NCI-H146 treated with DMSO at 0.1 percent for 48 hours (cell line): ENCODE results near the gene XXYLT1.

Source experiments
- DNase-seq: peaks from one replicate; lab custom pipeline; 2025; ENCODE audit not compliant: unreplicated experiment; lab: John Stamatoyannopoulos, UW

XXYLT1 gene

DNA sequence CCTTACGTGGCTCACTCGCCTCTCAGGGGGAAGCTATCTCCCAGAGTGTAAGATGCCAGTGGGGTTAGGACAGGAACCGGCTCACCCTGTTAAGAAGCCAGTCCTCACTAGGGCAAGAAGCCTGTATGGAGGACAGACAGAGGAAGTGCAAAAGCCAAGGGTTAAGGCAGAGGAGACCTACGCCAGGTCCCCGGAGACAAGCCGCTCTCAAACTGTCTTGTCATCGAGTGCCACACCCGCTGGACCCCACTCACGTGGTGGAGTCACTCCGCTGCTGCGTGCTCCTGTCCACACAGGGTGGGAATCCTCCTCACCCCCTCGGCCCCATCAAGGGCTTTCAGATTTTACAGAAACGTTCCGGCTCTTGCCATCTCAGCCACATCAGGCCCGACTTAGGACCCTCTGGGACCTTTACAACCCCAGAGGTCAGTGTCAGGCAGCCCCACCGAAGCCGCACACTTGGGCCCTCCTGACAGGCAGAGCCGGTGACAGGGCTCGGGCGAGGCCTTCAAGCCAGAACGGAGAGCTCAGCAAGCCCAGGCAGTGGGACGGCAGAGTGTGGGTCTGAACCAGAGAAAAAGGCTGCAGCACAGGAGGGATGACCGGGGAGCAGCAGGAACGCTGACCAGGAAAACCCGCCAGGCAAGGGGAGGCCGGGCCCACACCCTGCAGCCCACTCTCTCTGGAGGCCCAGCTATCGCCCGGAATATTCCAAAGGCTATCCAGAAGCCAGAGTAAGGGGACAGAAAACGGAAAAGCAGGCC is 61.7 kb downstream of the XXYLT1 start:
- no peak for DNase-seq

DNA sequence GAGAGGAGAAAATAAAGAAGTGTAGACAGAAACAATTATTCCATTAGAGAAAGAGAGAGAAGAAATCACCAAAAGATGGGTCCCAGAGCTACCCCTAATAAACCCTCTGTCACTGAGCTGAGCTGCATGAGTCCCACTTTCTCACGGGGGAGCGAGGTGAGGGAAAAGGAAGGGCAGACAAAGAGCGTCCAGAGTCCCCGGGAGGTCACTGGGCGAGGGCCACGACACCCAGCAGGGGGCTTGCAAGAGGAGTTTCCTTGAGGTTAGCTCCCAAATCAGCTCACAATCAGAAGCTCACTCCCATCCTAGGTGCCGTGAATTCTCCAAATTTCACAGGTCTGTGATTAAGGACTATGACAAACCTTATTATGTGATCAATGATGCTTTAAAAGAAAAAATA is 62.3 kb downstream of the XXYLT1 start:
- no peak for DNase-seq

DNA sequence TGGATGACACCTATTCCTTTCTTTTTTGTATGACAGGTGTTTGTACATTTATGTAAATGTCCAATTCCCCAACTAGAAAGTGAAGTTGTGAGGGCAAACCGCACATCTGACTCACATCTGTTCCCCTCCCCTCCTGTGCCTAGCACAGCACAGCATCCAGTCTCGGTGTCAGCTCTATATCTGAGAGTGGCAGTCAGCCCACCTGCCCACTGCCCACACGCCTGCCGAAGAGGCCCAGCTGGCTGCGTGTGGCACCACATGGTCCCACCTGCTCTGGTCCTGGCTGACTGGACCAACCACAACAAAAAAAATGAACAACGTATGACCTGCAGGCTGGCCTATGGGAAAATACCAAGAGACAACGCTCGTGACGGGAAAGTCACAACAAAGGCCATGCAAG is 62.8 kb downstream of the XXYLT1 start:
- no peak for DNase-seq

DNA sequence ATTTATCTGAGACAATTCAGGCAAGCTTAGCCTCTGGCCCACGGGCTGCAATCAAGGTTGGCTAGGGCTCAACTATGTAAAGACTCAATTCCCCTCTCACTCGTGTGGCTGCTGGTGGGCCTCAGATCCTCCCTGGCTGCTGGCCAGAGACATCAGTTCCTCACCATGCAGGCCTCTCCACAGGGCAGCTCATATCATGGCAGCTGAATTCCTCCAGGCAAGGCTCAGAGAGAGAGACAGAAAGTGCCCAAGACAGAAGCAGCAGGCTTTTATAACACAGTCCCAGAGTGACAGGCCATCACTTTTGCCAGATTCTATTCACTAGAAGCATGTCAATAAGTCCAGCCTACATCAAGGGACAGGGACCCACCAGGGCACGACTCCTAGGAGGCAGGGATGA is 63.2 kb downstream of the XXYLT1 start:
- no peak for DNase-seq

DNA sequence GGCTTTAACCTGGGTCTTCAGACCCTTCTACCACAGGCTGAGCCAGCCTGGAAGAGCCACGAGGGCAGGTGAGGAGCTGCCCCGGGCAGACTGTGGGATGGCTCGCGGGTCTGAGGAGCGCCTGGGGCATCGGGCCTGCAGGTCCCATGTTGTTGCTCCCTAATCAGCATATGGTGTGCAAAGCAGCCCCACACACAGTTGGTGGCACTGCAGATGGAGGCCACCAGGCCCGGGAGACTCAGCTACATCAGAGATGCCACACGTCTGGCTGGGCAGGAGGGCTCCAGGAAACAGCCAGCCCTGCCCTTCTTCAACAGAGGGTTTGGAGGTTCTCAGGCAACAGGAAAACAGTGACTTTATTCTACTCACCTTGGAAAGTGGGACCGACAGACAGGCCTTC is 63.9 kb downstream of the XXYLT1 start:
- no peak for DNase-seq

DNA sequence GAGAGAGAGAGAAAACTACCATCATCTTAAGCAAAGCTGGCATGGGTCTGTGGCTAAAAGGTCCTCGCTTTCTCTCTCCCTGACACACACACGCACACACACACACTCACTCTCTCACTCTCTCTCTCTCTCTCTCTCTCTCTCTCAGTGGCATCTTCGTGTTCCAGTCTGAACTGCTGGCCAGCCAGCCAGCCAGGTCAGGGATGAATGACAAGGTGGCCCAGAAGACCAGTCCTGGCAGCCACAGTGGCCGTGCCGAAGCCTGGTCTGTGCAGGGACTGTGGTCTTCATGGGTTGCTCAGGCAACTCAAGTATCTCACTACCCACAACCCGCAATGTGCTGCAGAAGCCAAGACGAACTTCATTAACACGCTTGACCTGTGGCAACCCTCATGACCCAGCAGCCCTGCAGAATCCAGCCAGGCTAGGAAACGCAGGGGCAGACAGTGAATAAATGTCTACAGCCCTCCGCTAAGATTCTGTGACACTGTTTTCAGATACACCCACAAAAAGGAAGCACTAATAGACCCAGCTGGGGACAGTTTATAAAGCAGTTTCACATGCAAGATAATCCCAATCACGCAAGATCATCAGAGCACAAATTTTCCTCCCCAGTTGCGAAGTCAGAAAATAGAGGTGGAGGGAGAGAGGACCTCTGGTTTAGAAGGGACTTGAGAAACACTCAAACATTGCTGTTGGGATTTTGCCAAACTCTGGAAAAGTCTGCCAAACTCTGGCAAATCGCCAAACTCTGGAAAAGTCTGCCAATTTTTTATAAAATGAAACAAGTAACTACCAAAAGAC is 66.4 kb downstream of the XXYLT1 start:
- DNase-seq, result no peak

DNA sequence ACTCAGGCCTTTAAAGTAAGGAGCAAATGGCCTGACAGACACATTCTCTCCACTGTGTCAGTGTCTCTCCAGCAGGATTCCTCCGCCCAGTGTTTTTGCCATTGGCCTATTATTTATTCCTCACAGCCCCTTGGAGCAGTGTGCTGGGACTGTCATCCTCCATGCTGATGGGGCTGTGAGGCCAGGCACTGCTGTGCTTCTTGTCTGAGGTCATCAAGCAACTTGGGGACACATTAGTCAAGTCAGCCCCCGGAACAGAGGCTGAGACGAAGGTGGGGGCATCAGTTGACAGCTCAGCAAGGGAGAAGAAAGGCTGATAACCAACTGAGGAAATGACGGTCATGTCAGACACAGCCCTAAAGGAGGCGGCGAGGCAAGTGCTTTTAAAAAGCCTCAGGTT is 67.4 kb downstream of the XXYLT1 start:
- no peak for DNase-seq

DNA sequence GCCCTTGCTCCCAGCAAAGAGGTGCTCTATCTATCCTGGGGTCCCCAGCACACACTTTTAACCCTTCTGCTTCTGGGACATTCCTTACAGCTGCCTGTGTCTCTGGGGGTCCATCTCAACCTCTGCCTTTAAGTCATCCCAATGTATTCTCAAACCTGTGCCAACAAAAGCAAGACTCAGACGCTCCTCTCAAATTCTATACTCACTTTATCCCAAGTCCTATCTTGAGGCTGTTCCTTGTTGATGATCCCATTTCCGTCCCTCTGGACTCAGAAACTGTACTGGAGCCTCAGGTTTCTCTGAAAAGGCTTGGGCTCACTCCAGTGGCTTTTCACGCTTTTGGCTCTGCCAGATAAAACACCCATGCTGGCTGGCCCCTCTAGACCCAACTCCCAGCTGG is 69.7 kb downstream of the XXYLT1 start:
- no peak for DNase-seq

DNA sequence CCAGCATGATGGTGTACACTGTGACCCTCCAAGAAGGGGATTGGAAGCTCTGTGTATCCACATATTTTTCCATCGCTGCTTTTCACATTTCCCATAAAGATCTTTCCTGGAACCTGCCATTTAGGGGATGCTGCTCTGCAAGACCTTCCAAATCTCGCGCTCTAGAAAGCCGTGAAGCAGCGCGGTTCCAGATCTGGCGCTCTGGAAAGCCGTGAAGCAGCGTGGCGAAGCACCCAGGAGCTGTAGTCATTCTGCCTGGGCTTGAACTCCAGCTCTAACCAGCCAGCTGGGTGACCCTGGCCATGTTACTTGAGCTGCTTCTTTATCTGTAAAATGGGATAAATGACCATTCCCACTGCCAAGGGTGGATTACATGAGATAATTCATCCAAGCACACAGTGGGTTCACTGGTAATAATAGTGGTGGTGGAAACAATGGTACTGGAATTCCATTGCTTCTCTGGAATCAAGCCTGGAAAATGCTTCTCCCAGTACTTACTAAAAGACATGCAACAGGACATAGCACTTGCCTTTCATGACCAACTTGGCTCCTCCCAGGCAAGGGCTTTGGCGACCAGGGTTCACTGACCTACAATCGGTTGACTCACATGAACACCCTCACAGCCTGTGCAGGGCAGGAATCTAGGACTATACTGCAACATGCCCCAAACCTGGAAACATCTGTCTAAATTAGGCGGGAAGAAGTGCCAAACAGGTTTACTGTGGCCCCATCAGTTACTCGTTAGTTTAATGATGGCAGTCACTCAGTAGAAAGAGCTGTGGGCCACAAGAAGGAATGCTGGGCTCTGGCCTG is 70.7 kb downstream of the XXYLT1 start:
- no peak for DNase-seq

DNA sequence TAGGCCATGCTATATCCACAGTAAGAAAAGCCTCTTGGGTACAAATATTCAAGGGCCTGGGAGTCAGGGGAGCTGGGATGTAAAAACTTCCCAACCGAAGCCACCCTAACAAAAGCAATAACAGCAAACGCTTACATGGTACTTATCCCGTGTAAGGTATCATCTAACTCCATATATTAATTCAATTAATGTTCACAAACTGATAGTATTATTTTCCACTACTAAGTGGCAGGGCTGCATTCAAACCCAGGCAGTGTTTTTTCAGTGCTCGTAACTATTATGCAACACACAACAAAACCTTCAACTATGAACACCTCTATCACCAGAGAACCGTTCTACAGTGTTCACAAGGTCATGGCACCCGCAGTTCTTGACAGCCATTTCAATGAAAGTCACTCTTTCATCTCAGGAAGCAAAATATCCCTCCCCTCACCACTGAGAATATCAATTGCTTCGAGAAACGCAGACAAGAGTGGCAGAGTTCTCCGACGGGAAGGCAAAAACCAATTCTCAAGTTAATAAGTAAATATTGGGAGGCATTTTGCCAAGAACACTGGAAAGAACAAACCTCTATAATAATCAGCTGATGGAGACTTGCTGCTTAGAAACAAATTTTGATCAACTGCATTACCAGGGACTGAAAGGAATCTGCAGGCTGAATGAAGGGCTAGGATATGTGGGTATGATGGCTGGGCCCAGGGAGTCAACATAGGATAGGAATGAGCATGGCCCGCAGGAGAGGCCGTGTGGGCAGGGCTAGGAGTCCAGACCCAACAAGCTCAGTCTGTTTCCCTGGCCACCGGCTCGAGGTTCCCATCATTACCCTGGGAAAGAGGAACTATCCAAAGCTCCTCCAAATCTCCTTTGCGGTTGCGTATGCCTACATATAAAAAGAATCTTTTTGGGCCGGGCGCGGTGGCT is 72.3 kb downstream of the XXYLT1 start:
- no peak for DNase-seq

DNA sequence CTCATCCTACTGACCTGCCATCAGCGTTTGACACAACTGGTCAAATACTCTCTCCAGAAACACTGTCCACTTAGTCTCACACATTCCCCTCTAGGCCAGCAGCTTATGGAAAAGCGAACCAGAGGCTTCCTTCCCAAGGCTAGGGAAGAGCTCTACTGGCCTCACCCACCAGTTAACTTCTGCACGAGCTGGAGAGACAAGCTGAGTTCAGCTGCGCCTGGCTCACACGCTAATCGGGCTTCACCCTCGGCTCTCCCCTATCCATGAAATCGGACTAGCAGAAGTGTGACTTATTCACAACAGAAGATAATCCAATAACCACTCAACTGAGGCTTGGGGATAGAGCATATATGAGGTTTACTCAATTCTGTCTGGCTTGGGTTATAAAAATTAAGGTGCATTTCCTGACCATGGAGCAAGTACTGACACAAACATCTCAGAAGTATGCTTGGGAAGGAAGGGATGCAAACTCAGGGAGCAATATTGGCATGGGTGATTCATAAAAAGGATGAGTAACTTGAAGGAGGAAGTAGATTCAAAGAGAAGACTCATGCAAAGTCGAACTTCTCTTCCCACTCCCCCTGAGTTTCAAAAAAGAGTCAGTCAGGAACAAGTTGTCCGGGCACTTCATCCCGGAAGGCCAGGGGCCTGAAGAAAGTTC is 73.1 kb downstream of the XXYLT1 start:
- DNase-seq, result no peak

DNA sequence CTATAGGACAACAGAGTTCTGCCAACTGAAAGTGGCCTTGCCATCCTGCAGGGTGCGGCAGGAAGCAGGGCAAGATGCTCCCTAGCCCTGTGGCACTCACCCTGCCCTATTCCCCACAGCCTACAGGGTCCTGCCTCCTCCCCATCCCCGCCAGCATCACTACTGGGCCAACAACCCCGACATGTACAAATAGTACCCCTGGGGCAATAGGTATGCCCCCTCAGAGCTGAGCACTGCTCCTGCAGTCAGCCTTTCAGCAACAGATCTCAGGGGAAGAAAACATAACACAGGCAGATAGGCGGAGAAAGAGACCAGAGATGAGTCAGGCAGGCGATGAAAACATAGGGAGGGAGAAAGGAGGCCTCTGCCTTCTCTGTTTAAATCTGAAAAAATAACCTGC is 74.7 kb downstream of the XXYLT1 start:
- DNase-seq, result no peak

DNA sequence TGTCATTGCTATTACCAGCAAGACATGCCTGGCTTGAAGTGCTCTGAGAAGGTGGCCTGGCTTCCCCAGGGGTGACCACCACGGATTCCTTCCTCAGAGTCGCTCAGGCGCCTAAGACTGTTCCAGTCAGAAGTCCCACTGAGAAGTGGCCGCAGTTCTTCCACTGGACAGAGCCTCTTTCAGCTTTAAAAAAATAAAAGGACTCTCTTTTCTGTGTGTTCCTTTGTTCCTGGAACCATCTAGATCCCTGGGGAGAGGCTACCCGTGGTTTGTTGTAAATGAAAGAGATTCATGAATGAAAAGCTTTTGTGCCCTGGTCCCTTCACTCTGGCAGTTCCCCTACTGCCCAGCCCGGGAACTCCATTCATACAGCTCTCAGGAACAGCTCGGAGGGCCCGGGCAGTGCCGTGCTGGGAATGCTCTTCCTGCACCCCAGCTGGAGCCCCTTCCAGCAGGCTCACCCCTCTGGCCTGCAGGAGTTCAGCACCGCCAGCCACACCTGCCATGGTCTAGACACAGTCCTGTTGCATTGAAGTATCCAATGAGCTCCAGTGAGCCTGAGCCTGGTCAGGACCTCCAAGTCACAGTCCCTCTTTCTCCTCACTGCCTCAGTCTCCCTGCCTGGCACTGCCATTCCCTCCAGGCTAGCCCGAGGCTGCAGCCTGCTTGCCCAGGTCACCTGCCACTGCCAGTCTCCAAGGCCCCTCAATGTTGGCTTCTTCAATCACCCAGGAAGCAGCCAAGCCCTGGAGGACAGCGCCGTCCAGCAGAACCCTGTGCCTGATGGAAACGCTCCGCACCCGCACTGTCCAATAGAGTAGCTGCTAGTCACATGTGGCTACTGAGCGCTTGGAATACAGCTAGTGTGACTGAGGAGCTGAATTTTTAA is 75.4 kb downstream of the XXYLT1 start:
- peak; percentile 88 for DNase-seq

DNA sequence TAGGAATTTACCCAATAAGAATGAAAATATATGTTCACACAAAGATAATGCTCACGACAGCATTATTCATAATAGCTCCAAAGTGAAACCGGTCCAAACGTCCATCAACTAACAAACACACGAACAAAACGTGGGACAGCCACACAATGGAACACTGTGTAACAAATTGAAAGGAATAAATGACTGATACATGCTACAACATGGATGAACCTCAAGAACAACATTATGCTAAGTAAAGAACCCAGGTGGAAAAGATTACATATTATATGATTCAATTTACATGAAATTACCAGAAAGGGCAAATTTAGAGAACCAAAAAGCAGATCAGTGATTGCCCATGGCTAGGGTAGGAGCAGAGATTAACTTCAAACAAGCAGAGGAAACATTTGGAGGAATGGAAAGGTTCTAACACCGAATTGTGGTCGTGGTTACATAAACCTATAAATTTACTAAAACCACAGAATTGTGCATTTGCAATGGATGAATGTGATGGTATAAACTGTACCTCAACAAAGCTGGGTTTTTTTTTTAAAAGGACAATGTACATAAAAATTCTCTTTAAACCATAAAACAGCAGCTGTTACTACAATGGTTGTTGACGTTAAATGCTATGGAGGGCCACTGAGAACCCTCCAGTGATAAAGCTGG is 76.3 kb downstream of the XXYLT1 start:
- DNase-seq, result peak; percentile 73

DNA sequence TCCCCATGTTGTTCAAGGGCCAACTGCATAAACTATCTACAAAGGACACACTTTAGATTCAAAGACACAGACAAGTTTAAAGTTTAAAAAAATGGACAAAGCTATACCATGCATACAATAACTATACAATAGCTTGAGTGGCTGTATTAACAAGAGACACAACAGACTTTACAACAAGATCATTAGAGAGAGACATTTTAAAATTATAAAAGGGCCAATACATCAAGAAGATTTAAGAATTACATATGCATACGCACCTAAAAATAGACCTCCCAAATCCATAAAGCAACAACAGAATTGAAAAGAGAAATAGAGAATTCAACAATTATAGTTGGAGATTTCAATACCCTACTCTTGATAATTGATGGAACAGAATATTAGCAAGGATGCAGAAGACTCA is 79.4 kb downstream of the XXYLT1 start:
- DNase-seq, result no peak

DNA sequence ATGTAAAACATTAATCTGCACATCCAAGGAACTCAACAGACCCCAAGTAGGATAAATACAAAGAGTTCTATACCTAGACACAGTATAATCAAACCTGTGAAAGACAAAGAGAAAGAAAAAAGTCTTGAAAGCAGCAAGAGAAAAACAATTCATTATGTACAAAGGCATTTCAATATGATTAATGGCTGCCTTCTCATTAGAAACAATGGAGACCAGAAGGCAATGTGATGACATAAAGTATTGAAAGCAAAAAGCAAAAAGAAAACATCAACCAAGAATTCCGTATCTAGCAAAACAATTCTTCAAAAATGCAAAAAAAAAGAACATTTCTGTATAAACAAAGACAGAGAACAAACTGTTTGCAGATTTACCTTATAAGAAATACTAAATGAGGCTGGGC is 81.1 kb downstream of the XXYLT1 start:
- DNase-seq, result no peak

DNA sequence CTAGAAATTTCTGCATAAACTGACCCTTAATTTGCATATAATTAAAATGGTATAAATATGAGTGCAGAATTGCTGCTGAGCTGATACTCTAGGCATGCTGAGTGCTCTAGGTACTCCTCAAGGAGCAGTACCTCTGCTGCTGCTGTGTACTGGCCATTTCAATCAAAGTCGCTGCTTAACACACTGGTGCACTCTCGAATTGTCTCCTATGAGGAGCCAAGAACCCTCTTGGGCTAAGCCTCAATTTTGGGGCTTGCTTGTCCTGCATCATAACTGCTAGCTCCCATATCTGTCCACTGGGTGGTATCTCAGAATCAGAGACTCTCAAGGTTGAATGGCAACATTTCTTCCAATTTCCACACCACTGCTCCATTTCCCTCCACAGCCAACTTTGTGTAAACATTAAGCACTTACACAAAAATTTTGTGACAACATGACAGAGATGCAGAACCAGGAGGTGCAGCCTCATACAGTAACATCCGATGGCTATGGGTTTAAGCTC is 82.5 kb downstream of the XXYLT1 start:
- no peak for DNase-seq

DNA sequence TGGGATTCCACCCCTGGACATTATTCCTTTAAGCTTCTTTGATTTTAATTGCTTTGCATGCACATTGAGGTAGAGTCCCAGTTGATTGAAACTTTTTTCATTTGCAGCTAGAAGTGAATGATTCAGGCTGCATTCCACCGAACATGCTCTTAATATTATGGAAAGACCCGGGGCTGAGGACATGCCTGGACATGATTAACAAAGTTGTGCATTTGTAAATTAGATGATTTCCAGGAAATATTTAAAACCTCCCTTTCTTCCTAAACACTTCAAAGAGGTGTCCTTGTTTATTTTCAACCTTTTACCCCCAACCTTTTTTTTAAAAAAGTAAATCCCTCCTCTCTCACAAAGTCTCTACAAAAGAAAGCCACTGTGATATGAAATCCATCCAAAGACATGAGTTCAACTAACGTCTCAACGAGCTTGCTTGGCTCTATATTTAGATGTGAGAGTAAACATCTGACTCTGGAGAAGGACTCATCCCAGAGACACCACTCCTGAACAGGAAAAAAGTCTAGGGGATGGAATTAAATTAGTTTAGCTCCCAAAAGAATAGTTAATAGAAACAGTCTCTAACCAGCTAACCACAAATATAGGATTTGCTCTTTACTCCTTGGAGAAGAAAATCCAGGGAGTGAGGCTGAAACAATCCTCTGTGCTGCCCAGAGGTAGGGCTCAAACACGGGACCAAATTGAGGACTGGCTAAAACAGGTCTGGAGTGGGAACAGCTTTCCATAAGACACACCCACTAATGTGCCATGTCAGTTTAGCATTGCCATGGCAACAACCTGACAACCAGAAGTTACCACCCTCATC is 83.1 kb downstream of the XXYLT1 start:
- no peak for DNase-seq
